Measurements from ENCODE around the gene GRM5. TPM values are rescaled to one million over a fixed set of nuclear protein-coding genes. Genes with fewer than 3 reads are reported as not detected.

The GRM5 gene
- total RNA-seq, 4 donors from 2014 or later = 0.81 TPM; not detected in 3

GRCh38 chr11:88790182-88790581, 275.6 kb downstream of the GRM5 start:
- no peak for DNase-seq
- no peaks in the 10 kb centered on the region for H3K36me3 ChIP-seq
- intact Hi-C loops (cut with DNase I) = no loop called here
- no peaks in the 10 kb centered on the region for H3K27me3 ChIP-seq
- no peaks in the 10 kb centered on the region for H3K4me1 ChIP-seq
- H3K4me3 ChIP-seq (replicated peaks in 1 of 3) = no peak overlapping the region
- no peak overlapping the region for H3K27ac ChIP-seq
- no peak for TF ChIP-seq POLR2A (IDR thresholded peaks at IDR 0.05)
- TF ChIP-seq CTCF (IDR thresholded peaks at IDR 0.05) = no peak
- no peaks in the 10 kb centered on the region for H3K9me3 ChIP-seq

- DNase-seq = no peak
- TF ChIP-seq POLR2A (IDR thresholded peaks at IDR 0.05) = no peak
- TF ChIP-seq CTCF (IDR thresholded peaks at IDR 0.05) = no peak
- no peaks in the 10 kb centered on the region for H3K9me3 ChIP-seq
- 82 to 88% methylated on average over 4 of the region's 4 CpGs for WGBS, 2 donors
- H3K27ac ChIP-seq = no peak overlapping the region
- H3K27me3 ChIP-seq = no peaks in the 10 kb centered on the region
- no peak overlapping the region for H3K4me3 ChIP-seq (replicated peaks in 1 of 3)
- no peaks in the 10 kb centered on the region for H3K4me1 ChIP-seq
- H3K36me3 ChIP-seq = no peaks in the 10 kb centered on the region
- intact Hi-C loops (cut with DNase I) = no loop called here
These were observed 286.2 kb downstream of the GRM5 start for GRCh38 chr11:88779577-88779976.

GRCh38 chr11:88770475-88771079, 295.2 kb downstream of the GRM5 start:
- H3K36me3 ChIP-seq = no peaks in the 10 kb centered on the region
- no peak overlapping the region for H3K27ac ChIP-seq
- no peaks in the 10 kb centered on the region for H3K27me3 ChIP-seq
- 65 to 67% methylated on average over 3 of the region's 3 CpGs for WGBS, 2 donors
- H3K4me1 ChIP-seq = no peaks in the 10 kb centered on the region
- no peak overlapping the region for H3K4me3 ChIP-seq (replicated peaks in 1 of 3)
- no peaks in the 10 kb centered on the region for H3K9me3 ChIP-seq
- TF ChIP-seq POLR2A (IDR thresholded peaks at IDR 0.05) (no peak), CTCF (IDR thresholded peaks at IDR 0.05) (no peak)
- DNase-seq = no peak
- intact Hi-C loops (cut with DNase I) = no loop called here

- Histone ChIP-seq H3K36me3 (no peaks in the 10 kb centered on the region), H3K9me3 (no peaks in the 10 kb centered on the region), H3K27me3 (no peaks in the 10 kb centered on the region), H3K27ac (no peak overlapping the region), H3K4me1 (no peaks in the 10 kb centered on the region), H3K4me3 (replicated peaks in 1 of 3) (no peak overlapping the region)
- DNase-seq = no peak
- intact Hi-C loops (cut with DNase I) = no loop called here
- TF ChIP-seq POLR2A (IDR thresholded peaks at IDR 0.05) = no peak
- TF ChIP-seq CTCF (IDR thresholded peaks at IDR 0.05) = no peak
- 84 to 86% methylated on average over 4 of the region's 4 CpGs for WGBS, 2 donors
These were observed 321.6 kb downstream of the GRM5 start for GRCh38 chr11:88744140-88744539.

- intact Hi-C loops (cut with DNase I) = no loop called here
- Histone ChIP-seq H3K9me3 (no peaks in the 10 kb centered on the region), H3K36me3 (no peaks in the 10 kb centered on the region), H3K27ac (no peak overlapping the region), H3K4me1 (no peaks in the 10 kb centered on the region), H3K4me3 (replicated peaks in 1 of 3) (no peak overlapping the region), H3K27me3 (no peaks in the 10 kb centered on the region)
- 65% methylated on average over 8 of the region's 8 CpGs for WGBS, 2 donors
- DNase-seq = no peak
- TF ChIP-seq CTCF (IDR thresholded peaks at IDR 0.05) = no peak
- no peak for TF ChIP-seq POLR2A (IDR thresholded peaks at IDR 0.05)
These were observed 326.3 kb downstream of the GRM5 start for GRCh38 chr11:88739524-88739923.

Data from thyroid gland (tissue), 4 donors.